Stimulated activated CD8-positive, alpha-beta memory T cell treated with anti-CD3 and anti-CD28 coated beads, Interleukin-7, amount 100 ng/mL, for 4 hours (primary cell): ENCODE measurements around the gene ZDHHC11B.

Experiments
- DNase-seq, 2 donors: peaks; one replicate each; pipeline ENCODE4 v3.0.0-alpha.2; 2020; ENCODE audit warnings: low read depth in 2 of 2

ZDHHC11B gene

GRCh38 chr5:660491-661030 is 124.0 kb downstream of the ZDHHC11B start:
- DNase-seq, result no peak
